ENCODE data around the gene IL4R. TPM values are rescaled to one million over a fixed set of nuclear protein-coding genes. Genes with fewer than 3 reads are reported as not detected.

Gene IL4R
- total and polyA plus RNA-seq, 2 experiments from 2014 or later, result 38.1 to 66.1 TPM

GRCh38 chr16:27310576-27311447 is 3.0 kb upstream of the IL4R start:
- peak in 1 of 2 donors; percentile 91 for DNase-seq (ENCODE audit: low read depth in 1 of 2, low spot score in 1 of 2)
- Histone ChIP-seq H3K36me3 (no peaks in the 10 kb centered on the region), H3K4me1 (ENCODE audit: low read depth) (no peaks in the 10 kb centered on the region), H3K27ac (no peak overlapping the region), H3K27me3 (no peaks in the 10 kb centered on the region), H3K9me3 (ENCODE audit: low read depth) (no peaks in the 10 kb centered on the region), H3K4me3 (no peak overlapping the region)
- no peak for TF ChIP-seq CTCF (IDR thresholded peaks at IDR 0.05; ENCODE audit: low read depth, low read length)

GRCh38 chr16:27311448-27311830 is 2.3 kb upstream of the IL4R start:
- no peaks in the 10 kb centered on the region for H3K4me1 ChIP-seq (ENCODE audit: low read depth)
- peak in 1 of 2 donors; percentile 56 for DNase-seq (ENCODE audit: low read depth in 1 of 2, low spot score in 1 of 2)
- H3K4me3 ChIP-seq, result no peak overlapping the region
- no peaks in the 10 kb centered on the region for H3K36me3 ChIP-seq
- H3K9me3 ChIP-seq (ENCODE audit: low read depth), result no peaks in the 10 kb centered on the region
- no peak for TF ChIP-seq CTCF (IDR thresholded peaks at IDR 0.05; ENCODE audit: low read depth, low read length)
- no peak overlapping the region for H3K27ac ChIP-seq
- H3K27me3 ChIP-seq, result no peaks in the 10 kb centered on the region

GRCh38 chr16:27311897-27312303 is 1.9 kb upstream of the IL4R start:
- no peaks in the 10 kb centered on the region for H3K9me3 ChIP-seq (ENCODE audit: low read depth)
- no peaks in the 10 kb centered on the region for H3K36me3 ChIP-seq
- DNase-seq (ENCODE audit: low read depth in 1 of 2, low spot score in 1 of 2), result no peak
- no peaks in the 10 kb centered on the region for H3K4me1 ChIP-seq (ENCODE audit: low read depth)
- no peak overlapping the region for H3K4me3 ChIP-seq
- TF ChIP-seq CTCF (IDR thresholded peaks at IDR 0.05; ENCODE audit: low read depth, low read length), result no peak
- no peak overlapping the region for H3K27ac ChIP-seq
- H3K27me3 ChIP-seq, result no peaks in the 10 kb centered on the region

DNA sequence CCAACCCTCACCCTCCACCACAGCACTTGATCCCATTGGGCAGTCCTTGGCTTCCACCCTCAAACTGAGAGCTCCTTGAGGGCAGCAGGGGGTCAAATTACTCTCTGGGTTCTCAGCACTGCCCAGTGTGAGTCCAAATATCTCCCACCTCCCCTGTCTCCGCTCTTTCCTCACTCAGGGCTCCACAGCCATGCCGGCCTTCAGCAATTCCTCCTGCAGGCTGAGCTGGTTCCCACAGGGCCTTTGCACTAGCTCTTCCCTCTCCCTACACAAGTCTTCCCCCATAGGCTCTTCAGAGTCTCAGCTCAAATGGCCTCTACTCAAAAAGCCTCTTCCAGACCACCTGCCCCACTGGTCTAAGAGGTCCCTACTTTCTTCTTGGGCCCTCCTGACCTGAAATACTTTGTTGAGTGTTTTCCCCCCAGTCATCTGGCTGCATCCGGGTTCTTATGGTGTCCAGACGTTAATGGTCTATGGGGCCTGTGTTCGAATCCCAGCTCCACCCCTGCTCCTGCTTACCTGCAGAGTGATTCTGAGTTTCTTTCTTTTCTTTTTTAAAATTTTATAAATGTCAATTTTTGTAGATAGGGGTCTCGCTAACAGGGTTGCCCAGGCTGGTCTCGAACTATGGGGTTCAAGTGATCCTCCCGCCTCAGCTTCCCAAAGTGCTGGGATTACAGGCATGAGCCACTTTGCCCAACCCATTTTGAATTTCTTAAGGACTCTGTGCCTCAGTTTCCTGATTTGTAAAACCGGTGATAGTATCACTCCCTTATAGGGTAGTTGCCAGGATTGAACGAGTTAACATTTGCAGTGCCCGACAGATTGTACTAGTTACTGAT is 973 bp upstream of the IL4R start:
- H3K27ac ChIP-seq, result peak overlapping the region; percentile 63
- DNase-seq (ENCODE audit: low read depth in 1 of 2, low spot score in 1 of 2), result no peak
- no peaks in the 10 kb centered on the region for H3K9me3 ChIP-seq (ENCODE audit: low read depth)
- H3K27me3 ChIP-seq, result no peaks in the 10 kb centered on the region
- no peaks in the 10 kb centered on the region for H3K36me3 ChIP-seq
- H3K4me3 ChIP-seq, result peak overlapping the region; percentile 86
- no peak for TF ChIP-seq CTCF (IDR thresholded peaks at IDR 0.05; ENCODE audit: low read depth, low read length)
- peaks cover 3% of the 10 kb centered on the region for H3K4me1 ChIP-seq (ENCODE audit: low read depth)

- H3K4me3 ChIP-seq, result peak overlapping the region; percentile 86
- peaks cover 12% of the 10 kb centered on the region for H3K4me1 ChIP-seq (ENCODE audit: low read depth)
- H3K27me3 ChIP-seq, result no peaks in the 10 kb centered on the region
- H3K27ac ChIP-seq, result peak overlapping the region; percentile 63
- H3K9me3 ChIP-seq (ENCODE audit: low read depth), result no peaks in the 10 kb centered on the region
- TF ChIP-seq CTCF (IDR thresholded peaks at IDR 0.05; ENCODE audit: low read depth, low read length), result no peak
- H3K36me3 ChIP-seq, result no peaks in the 10 kb centered on the region
- peak; percentile 31 to 94 for DNase-seq (ENCODE audit: low read depth in 1 of 2, low spot score in 1 of 2)
Measured at GRCh38 chr16:27314161-27314723, 468 bp downstream of the IL4R start.
